Kasumi-1 (cell line): ENCODE data around the gene RAET1G.
"Not testable (repeated sequence)": the region's sequence is repeated elsewhere in the genome, so short reads cannot be mapped to it uniquely, and the experiment has no call there.

Source experiments
- DNase-seq, 2 experiments: peaks; one replicate each; lab custom pipeline; 2025; lab: John Stamatoyannopoulos, UW

The RAET1G gene

GRCh38 chr6:149934249-149935156, 11.6 kb upstream of the RAET1G start:
- DNase-seq = peak; percentile 72 to 75

- DNase-seq = no peak
Measured at GRCh38 chr6:149933461-149933860, 10.5 kb upstream of the RAET1G start.

- DNase-seq = no peak
Measured at GRCh38 chr6:149933036-149933435, 10.1 kb upstream of the RAET1G start.

GRCh38 chr6:149931501-149931900, 8.6 kb upstream of the RAET1G start:
- DNase-seq = no peak

GRCh38 chr6:149929422-149929821, 6.5 kb upstream of the RAET1G start:
- DNase-seq = peak; percentile 17 to 22

GRCh38 chr6:149927025-149927424, 4.1 kb upstream of the RAET1G start:
- not testable (repeated sequence) for DNase-seq

DNA sequence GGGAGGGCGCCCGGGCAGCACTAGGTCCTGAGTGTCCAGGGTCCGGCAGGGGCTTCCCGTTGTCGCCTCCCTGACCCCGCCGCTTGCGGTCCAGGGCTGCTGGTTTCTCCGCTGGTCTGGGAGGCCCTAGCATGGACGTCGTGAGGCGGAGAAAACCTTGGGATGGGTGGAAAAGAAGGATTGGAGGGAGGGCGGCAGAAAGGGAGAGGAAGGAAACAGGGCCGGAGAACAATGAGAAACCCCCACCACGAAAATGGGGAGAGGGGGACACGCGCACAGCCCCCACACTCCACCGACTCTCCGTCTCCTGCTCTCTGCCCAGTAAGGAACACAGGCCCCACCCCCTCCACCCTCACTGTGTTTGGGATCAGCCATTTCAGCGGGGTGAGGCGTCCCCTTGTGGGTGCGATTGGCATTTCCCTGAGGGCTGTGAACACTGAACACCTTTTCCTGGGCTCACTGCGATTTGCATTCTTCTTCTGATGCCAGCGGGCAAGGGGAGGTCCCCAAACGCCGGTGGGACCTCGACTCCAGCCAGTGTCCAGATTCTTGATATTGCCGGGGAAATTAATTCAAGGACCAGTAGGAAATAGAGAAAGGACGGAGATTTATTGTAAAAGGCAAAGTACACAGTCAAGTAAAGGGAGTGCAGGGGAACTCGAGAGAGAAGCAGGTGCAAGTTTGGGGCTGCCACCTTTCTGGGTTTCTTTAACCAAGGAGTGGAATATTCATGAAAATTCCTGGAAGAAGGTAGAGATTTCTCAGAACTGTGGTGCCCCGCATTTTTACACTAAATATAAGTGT, 3.3 kb upstream of the RAET1G start:
- peak; percentile 77 to 83 for DNase-seq

DNA sequence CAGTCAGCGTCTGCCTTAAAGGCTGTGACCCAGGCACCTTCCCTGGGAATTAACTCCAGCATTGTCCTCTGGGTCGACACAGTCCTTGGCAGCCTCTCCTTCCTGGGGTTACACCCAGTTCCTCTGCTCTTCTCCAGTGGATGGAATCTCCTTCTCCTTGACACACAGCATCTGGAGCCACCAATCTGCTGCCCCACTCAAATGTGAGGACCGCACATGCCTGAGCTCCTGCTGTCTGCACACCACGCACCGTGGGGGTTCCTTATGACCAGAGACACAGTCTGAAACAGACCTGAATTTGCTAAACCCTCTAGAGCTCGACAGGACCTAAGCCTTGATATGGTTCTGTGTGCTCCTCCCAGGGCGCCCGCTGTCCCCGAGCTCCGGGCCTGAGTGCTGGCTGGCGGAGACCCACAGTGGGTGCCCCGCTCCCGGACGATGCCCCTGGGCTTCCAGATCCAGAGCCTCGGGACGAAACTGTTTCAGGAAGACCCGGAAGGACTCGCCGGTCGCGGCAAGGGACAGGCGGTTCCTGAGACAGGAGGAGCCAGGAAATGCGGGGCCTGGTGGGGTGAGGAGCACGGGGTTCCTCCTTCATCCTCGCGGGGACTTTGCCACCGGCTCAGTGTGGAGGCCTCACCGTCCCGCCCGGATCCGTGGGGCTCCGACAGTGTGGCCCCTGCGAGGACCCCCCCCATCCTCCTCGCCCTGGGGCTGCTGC, 2.5 kb upstream of the RAET1G start:
- no peak for DNase-seq

- no peak for DNase-seq
Measured at GRCh38 chr6:149924933-149925252, 2.0 kb upstream of the RAET1G start.

- no peak for DNase-seq
Measured at GRCh38 chr6:149924206-149924932, 1.4 kb upstream of the RAET1G start.

GRCh38 chr6:149923327-149923986, 536 bp upstream of the RAET1G start:
- no peak for DNase-seq

DNA sequence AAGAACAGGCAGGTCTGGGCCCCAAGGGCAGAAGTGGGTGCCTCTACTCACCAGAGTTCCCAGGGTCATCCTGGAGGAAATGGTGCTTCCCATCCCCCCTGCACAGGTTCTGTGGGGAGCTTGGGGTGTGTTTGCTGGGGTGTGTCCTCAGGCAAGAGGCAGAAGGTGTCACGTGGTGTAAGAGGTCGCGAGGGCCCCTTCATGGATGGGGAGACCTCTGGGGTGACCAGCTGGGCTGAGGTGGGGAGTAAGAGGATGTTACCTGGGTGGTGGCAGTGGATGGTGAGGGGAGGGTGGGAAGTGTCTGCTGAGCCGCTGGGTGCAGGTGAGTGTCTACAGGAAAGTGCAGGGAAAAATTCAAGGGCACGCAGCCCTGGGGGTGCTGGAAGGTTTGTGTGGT, 830 bp downstream of the RAET1G start:
- DNase-seq = not testable (repeated sequence)

- DNase-seq = no peak
Measured at GRCh38 chr6:149921361-149921760, 1.6 kb downstream of the RAET1G start.

DNA sequence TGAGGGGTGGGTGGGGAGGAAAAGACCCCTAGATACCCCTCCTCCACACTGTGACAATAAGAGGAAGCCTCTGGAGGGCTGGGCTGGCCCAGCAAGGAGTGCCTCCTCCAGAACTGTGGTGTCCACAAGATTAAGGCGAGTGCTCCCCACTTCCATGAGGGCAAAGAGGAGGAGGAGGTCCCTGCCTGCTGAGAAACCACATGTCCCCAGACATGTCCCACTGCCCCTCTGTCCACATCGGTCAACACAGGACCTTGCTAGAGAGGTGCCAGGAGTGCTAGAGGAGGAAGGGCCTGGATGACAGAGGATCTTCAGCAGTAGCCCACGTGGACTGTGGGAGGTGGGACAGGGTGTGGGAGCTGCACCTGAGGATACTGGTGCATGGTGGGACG, 3.1 kb downstream of the RAET1G start:
- no peak for DNase-seq

- not testable (repeated sequence) for DNase-seq
Measured at GRCh38 chr6:149919126-149919833, 3.6 kb downstream of the RAET1G start.

GRCh38 chr6:149918151-149918905, 4.6 kb downstream of the RAET1G start:
- no peak for DNase-seq

- DNase-seq = no peak
Measured at GRCh38 chr6:149917679-149918078, 5.2 kb downstream of the RAET1G start.

GRCh38 chr6:149915970-149916865, 6.7 kb downstream of the RAET1G start:
- no peak for DNase-seq
